Right lung (tissue), 10 donors: ENCODE data around the gene NANOGP8. TPM values are rescaled to one million over a fixed set of nuclear protein-coding genes. Genes with fewer than 3 reads are reported as not detected.
"Not testable (repeated sequence)": the region's sequence is repeated elsewhere in the genome, so short reads cannot be mapped to it uniquely, and the experiment has no call there.

ENCODE experiments used
- DNase-seq, 2 donors: peaks; one replicate each; pipeline ENCODE4 v3.0.0-alpha.2; 2013
- long read RNA-seq, 8 donors: transcript quantifications; one replicate each; lab custom pipeline, GENCODE V29; 2026
- polyA plus RNA-seq, 5 donors: library from polyadenylated mRNA; unstranded; fragments of 120-200 nt; gene quantifications; one replicate each; pipeline versions ENCODE4 v1.2.1 to v1.2.3, GENCODE V29; 2013; ENCODE audit warnings: inconsistent platforms in 1 of 5, low replicate concordance in 1 of 5; ENCODE audit not compliant: insufficient read length in 5 of 5, insufficient read depth in 1 of 5

The NANOGP8 gene, protein sequence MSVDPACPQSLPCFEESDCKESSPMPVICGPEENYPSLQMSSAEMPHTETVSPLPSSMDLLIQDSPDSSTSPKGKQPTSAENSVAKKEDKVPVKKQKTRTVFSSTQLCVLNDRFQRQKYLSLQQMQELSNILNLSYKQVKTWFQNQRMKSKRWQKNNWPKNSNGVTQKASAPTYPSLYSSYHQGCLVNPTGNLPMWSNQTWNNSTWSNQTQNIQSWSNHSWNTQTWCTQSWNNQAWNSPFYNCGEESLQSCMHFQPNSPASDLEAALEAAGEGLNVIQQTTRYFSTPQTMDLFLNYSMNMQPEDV
- polyA plus RNA-seq = under 1 TPM in 4 of 5 donors, not detected in 1; 0.25 to 0.48 (median 0.44) TPM
- long read RNA-seq, donor 1, partial matches to known transcripts = 0 of 1 reads
- long read RNA-seq, donor 1, other reads (novel, unspliced or antisense) = 0 of 1 reads
- long read RNA-seq, donor 2 = 0 reads
- long read RNA-seq, donor 3 = 0 reads
- long read RNA-seq, donor 4 = 0 reads
- long read RNA-seq, donor 5, partial matches to known transcripts = 0 of 1 reads
- long read RNA-seq, donor 5, other reads (novel, unspliced or antisense) = 0 of 1 reads
- long read RNA-seq, donor 6 = 0 reads
- long read RNA-seq, donor 7 = 0 reads
- long read RNA-seq, donor 8 = 0 reads

DNA sequence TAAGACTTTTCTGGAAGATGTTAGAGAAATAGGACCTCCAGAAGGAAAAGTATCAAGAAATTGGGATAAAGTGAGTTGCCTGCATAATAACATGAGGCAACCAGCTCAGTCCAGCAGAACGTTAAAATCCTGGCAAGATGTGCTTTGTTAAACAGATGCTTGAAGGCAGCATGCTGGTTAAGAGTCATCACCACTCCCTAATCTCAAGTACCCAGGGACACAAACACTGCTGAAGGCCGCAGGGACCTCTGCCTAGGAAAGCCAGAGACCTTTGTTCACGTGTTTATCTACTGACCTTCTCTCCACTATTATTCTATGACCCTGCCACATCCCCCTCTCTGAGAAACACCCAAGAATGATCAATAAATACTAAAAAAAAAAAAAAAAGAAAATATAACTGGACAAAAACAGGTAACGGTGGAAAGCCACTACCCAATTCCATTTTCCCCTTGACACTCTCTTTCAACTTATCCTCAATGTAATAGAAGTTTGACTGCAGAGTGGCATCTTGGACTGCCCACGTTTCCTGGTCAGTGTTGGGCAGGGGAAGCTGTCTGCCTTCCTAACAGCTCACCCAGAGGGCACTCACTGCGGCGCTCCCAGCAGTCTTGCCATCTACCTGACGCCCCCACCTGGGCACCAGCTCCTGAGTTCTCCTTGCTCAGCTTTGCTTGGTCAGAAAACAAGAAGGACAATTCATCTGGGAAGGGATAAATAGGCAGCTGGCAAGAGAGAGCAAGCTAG is at the start of gene NANOGP8:
TSS of gene NANOGP8 (minus strand) at position 120 of the 744 bp plus-strand sequence. CDS start 185 bp downstream, outside the sequence.
- DNase-seq = not testable (repeated sequence)

DNA sequence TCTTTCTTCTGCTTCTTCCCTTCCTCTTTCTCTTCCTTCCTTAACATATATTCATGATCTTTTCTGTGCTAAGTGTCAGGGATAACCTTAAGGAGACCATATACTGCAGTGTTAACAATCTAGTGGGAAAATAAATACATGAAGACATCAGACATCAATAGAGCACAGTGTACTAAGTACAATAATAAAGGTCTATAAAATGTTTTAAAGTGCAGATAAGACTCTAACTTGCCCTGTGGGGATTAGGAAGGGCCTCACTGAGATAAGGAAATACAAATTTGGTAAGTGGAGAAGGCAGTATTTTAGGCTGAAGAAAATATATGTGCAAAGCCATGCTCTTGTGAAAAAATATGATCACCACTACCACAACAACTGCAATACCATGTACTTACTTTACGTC is 49.2 kb upstream of the NANOGP8 start:
- DNase-seq = no peak

DNA sequence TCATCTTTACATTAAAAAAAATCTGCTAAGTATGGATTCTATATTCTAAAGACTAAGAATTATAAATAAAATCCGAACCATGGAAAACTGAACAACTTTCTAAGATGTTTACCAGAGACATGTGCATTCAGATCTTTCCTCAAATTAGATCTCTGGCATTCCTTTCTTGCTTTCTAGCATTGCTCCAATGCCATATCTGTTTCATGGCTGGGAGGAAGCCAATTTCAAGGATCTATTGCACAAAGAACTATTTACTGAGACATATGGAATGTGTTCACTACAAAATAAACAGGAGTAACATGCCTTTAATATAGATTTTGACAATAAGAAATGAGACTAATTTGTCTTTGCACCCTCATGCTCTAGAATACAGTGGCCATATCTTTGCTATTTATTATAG is 45.1 kb upstream of the NANOGP8 start:
- DNase-seq = peak in 1 of 2 donors; percentile 16

DNA sequence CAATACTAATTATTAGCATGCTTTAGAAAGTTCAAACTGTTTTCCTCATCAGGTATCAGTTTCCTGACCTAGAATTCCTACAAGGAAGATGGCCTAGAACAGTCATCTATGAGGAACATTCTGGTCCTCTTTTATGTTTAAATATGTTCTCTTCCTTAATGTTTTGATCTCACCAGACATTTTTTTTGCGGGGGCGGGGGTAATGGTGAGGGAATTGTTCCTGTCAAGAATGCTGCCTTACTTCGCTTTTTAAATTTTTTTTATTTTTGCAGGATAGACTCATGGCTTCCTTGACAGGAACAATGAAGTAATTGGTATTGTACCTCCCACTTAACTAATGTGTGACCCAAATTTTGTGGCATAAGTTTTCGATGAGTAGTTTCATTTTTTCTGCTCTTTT is 44.3 kb upstream of the NANOGP8 start:
- no peak for DNase-seq

DNA sequence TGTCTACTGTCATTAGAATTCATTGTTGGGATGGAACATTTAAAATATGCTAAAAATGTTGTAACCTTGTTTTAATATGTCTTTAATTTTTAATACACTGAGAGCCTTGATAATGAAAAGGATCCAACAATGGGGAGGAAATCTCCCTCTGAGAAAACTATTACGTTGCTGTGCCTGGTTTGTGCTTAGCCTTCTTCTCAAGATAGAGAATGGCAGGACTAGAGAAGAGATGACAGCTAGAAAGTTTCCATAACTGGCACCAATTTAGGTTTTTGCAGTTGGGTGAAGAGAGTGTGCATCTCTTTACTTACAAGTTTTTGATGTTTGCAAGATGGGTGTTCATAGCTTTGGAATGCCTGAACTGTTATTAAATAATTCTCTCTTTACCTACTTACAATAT is 42.6 kb upstream of the NANOGP8 start:
- no peak for DNase-seq

DNA sequence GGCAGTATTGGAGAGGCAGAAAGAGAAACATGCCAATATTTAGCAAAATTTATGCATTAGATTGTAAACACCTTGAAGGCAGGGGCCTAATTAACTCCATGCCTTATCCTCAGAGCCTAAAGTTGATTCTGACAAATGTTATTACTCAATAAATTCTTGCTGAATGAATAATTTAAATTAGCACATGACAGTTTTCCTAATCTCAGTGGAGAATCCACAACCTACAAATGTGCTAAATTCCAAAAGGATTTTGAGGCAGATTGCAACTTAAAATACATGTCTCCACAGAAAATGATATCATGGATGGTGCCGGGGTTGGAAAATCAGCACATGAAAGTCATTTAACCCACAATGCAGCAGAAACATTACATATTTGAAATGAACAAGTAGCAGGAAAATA is 41.1 kb upstream of the NANOGP8 start:
- no peak for DNase-seq

DNA sequence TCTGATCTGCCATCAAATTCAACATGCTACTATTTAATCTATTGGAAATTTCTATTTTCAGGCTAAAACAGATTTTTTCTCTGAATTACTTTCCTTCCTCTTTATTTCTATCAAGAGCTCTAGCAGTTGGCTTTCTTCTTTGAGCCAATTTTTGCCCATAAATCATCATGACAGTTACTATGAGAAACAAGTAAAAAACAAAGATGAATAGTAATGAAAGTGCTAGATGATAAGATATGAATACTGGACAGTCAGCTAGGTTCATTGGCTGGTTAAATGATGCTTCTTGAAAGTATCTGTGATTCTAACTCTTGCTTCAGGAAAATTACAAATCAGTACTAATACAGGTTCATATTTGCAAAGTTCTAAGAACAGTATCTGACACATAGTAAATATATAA is 38.6 kb upstream of the NANOGP8 start:
- DNase-seq = no peak

DNA sequence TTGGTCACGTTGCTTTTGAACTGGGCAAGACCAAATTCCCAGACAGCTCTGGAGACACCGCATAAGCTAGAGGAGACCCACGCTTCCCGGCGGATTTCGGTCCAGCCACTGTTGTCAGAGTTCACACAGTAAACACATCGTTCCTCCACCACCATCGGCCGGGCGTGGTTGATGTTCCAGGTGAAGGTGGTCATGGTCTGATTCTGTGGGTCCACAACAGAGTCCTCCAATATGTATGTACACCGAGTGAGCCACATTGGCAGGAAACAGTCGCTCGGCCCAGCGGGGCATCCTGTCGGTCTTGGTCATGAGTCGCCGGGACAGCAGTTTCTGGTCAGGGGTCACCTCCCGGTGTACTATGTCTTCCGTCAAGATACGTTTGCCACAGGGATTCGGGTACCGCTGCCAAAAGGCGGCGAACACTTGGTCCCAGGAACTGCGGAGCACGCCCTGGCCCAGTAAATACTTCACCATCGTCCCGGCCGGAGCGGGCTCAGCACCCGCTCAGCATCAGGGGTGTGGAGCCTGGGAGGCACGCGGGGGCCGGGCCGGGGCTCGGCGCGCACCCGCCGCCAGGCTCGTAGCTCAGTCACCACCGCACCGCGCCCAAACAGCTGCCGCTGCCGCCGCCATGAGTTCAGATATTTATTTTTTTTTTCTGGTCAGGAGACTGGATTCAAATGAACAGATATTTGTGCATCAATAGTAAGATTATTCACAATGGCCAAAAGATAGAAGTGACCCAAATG is 36.7 kb upstream of the NANOGP8 start:
- no peak for DNase-seq

DNA sequence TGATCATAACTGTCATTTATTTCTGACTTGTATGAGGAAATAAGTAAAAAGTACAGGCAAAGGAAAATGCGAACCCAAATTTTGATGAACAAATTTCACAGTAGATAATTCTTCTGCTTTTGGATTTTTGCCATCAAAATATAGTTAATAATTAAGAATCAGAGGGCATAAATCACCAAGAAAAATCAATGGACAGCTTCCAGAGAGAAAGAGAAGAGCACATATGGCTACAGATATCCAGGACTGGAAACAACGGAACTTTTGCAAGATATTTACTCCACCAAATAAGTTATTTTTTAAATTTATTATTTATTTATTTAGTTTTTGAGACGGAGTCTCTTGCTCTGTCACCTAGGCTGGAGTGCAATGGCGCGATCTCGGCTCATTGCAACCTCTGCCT is 35.1 kb upstream of the NANOGP8 start:
- DNase-seq = no peak

DNA sequence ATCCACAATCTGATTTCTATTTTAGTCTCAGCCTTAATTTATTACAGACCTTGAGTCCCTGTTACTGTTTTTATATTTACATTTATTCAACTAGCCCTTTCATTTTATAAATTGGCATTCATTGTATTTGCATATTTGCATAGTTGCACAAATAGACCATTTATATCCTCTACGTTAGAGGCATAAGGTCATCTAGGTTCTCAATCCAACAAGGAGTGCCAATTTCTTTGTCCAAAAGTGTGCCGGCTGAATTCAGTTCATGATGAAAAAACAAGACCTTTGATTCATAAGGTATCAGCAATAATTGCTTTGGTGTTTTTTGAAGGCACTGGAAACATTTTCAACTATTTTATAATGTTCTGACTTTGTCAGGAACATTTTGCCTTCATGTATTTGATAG is 33.9 kb upstream of the NANOGP8 start:
- DNase-seq = no peak

DNA sequence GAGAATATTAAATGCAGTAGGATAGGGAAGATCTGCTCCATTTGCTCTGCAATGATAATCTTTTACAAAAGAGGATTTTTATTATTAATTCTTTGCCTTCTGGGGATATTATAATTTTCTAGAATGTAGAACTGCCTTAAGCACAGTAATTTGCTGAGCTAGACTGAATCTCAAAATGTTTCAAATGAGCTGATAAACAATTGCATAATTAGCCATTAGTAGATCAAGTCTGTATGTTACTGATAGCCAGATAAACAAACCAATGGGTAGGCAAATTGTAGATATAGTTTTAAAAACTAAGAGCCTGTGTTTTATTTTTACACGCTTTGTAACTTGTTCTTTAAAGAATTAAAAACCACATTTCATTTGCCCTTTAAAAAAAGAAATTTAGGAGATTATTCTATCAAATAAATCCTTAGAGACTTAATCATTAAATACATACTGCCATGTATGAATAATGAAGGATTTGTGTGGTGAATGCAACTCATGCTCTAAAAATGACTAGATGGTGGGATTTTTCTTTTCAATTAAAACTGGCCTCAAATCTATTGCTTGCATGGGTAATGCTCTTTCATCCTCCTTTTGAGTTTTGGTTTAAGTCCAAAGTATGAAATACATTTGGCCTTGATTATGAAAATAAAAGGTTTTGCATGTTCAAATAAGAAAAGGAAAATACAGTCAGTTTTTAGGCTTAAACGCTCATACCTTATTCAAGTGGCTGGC is 32.6 kb upstream of the NANOGP8 start:
- DNase-seq = peak; percentile 24 to 36

DNA sequence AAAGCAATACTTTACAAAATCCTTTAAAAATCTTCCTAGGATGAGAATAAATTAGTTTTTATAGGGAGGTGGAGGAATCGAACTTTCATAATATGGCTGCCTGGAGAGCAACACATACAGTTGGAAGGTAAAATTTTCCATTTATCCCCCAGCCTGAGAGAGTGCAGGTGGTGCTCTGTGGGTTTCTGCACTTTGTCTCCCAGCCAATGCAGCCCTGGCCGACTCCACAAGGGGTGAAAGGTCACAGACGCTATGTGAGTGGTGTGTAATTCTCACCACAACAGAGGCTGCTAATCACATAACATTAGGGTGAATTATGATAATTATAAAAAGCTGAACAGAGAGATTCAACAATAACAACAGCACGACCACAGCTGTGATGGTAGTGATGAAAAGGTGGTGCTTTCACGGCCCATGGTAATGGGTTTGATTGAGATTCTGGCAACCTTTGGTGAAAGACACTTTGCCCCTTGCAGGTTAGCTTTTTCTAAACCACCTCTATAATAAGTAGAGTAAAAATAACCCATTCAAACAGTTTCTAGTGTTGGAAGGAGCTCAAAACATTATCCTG is 30.1 kb upstream of the NANOGP8 start:
- DNase-seq = no peak

DNA sequence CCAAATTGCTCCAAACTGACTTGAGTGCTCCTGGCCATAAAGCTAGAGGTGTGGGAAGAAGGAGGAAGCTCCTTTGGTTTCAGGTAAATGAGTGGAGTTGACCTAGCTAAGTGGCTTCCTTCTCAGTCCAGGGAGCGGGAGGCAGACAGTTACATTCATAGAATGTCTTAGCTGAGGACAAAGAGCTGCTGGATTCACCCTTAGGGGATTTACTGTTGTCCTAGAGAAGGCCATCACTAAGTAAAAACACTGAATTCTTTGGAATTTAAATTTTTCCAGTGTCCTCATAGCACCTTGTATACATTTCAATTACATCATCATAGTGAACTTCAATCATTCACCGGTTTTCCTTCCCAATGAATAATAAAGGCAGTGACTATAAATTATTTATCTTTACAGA is 27.3 kb upstream of the NANOGP8 start:
- DNase-seq = no peak

DNA sequence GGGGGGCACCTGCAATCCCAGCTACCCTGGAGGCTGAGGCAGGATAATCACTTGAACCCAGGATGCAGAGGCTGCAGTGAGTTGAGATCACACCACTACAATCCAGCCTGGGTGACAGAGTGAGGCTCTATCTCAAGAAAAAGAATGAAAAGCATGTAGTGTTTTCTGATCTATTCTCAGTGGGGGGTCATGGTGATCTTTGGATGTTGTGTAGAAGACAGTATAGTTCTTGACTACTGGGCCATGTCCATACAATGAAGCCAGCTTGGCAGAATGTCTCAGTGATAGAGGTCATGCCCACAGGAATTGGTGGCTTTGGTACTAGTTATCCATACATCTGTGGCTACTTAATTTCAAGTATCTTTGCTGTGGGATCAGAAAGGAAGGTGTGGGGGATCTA is 26.8 kb upstream of the NANOGP8 start:
- DNase-seq = no peak

DNA sequence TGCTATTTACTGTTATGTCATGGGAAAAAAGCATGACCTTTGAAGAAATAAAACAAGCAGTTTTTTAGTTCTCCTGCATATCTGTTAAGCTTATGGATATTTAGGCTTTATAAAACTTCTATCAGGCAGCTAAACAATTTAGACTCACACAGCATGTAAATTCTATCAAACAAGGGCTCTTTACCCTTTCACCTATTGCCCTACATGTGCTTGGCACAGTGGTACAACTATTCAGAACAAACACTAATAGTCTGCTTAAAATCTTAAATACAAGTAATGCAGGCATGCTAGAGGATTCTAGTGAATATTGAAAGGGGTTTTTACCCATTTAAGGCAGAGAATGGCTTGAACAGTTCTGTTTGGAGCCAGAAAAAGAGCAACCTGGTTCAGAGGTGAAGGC is 23.4 kb upstream of the NANOGP8 start:
- no peak for DNase-seq

DNA sequence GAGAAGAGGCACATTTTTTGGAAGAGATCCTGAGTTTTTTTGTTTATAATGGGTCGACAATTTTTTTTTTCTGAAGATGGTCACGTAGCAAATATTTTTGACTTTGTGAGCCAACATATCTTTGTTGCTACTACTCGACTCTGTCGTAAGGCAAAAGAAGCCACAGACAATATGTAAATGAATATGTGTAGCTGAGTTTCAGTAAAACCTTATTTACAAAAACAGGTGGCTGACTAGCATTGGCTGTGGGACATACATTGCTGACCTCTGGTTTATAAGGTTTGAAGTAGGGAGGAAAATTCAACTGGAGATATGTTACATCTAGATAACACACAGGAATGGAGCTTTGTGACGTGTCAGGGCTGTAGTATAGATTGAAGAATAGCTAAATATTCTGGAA is 22.5 kb upstream of the NANOGP8 start:
- no peak for DNase-seq

DNA sequence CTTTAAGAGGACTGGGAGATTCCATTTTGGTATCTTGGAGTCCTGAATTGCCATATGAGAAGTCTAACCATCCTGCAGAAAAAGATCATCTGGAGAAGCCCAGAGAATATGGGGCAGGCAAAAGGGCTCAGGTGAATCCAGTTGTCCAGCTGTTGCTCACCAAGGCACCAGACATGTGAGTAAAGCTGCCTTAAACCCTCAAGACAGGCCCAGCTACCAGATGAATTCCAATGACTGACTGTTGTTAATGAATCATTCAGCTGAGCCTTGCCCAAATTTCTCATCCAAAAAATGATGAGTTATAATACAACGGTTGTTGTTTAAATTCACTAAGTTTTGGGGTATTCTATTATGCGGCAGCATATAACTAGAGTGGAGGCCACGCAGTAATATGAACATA is 22.0 kb upstream of the NANOGP8 start:
- no peak for DNase-seq

DNA sequence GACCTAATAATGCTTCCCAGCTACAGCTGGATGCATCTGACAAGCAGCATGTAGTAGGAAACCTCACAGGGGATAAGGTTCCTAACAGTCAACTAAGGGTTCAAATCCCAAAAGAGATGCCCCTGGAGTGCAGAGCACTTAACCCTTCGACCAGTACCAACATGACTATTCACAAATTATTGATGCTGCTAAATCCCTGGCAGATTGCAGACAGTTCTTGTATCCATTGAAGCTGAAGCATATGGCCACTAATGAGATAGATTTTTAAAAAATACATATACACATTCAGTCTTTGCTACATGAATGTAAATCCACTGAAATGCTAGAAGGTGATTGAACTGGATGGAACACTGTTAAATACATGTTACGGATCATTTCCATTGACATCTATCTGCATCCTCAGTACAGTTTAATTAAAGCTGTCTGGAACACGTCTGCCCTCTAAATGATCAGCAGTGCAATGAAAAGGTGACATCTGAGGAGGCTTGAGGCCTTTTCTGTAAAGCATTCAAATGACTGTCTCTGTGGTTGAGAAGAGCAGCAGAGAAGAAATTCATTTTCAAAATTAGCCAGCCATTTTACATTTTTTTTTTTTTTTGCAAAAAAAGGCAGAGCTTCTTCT is 19.5 kb upstream of the NANOGP8 start:
- DNase-seq = no peak

DNA sequence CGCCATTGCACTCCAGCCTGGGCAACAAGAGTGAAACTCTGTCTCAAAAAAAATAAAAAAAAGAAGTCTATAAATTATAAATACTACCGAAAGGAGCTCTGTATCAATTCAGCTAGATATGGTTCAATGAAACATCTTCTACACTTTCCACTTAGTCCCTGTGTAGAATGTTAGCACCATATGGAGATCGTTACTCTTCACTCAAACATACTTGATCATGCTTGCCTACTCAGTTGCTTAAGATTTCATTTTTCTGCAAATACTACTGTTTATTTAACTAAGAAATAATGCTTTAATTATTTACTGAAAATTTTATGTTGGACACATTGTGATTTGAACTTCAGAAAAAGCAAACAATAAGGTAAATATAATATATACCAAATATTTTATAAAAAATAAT is 17.1 kb upstream of the NANOGP8 start:
- peak; percentile 66 to 77 for DNase-seq

DNA sequence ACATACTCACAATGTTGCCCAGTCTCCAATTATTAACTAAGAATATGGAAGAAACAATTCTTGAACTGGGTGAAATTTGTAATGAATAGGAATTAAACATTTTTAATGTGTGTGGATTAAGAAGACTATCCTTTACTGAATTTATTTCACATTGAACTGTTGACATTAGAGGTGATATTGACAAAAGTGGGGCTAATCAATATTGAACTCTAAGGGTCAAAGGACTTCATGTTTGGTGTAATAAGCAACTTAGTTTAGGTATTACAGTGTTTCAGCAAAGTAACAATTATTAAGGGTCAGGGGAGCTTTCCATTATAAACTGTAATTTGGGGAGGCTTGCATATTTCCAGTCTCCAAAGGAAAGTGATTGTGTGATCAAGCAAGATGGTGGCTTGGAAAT is 16.2 kb upstream of the NANOGP8 start:
- DNase-seq = no peak
